Measurements from ENCODE around the gene HJV.

HJV gene

DNA sequence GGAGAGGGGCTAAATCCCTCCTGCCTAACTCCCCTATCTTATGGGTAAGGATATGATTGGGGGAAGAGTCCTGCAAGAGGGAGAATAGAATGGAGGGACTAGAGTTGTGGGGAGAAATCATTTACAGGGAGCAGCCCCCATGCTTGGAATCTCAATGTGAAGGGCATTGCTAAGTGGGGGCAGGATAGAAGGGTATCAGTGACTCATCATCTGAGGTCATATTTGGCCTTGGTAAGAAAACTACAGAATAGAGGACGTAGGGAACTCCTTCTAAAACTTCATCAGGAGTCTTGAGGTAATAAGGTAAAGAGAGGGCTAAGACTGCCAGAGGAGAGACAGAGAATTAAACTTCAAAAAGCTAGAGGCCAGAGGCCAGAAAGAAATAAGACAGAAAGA, 487 bp downstream of the HJV start:
- no peak for DNase-seq

- DNase-seq, result no peak
Measured at GRCh38 chr1:146020058-146021049, 1.2 kb downstream of the HJV start.

GRCh38 chr1:146019231-146020057, 2.1 kb downstream of the HJV start:
- DNase-seq, result no peak

GRCh38 chr1:146016891-146017290, 4.6 kb downstream of the HJV start:
- DNase-seq, result peak; percentile 58

DNA sequence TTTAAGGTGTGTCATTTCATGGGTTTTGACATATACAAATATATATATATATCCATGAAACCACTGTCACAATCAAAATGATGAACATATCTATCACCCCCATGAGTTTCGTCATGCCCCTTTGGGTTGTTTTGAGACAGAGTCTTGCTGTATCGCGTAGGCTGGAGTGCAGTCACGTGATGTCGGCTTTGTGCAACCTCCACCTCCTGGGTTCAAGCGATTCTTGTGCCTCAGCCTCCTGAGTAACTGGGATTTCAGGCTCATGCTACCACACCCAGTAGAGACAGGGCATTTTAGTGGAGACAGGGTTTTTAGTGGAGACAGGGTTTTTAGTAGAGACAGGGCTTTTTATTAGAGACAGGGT, 8.0 kb downstream of the HJV start:
- DNase-seq, result no peak

DNA sequence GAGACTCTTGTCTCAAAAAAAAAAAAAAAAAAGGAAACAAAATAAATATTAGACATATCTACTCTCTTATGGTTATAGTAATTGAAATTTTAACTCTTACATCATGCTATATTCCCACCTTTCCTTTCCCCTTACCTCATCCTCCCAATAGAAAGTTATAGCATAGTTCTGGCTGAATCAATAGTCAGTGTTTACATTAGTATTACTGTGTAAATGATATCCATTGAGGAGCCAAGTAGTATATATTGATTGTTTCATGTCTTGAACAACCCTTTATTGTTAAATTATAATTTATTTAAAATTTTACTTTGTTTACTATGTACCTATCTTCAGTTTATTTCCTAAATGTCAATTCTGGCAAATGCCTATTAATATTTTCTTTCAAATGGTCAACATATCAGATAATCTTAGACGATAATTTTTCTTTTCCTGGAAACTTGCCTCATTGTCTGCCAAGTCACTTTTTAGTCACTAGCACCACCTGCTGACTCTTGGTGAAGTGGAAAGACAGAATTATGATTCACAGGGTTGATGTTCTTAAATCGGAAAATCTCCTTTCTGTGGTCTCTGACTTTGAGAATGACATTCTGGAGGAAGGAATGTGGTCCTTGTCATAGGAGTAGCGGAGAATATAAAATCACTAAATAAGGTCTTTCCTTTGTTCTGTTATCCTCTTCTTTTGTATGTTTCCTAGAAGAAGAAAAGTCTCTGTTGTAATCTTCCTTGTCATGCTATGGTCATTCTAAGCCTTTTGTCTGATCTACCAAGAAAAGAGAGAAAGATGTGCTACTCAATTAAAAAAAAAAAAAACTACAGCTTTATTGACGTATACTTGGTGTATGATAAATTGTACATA, 8.6 kb downstream of the HJV start:
- peak; percentile 87 for DNase-seq

DNA sequence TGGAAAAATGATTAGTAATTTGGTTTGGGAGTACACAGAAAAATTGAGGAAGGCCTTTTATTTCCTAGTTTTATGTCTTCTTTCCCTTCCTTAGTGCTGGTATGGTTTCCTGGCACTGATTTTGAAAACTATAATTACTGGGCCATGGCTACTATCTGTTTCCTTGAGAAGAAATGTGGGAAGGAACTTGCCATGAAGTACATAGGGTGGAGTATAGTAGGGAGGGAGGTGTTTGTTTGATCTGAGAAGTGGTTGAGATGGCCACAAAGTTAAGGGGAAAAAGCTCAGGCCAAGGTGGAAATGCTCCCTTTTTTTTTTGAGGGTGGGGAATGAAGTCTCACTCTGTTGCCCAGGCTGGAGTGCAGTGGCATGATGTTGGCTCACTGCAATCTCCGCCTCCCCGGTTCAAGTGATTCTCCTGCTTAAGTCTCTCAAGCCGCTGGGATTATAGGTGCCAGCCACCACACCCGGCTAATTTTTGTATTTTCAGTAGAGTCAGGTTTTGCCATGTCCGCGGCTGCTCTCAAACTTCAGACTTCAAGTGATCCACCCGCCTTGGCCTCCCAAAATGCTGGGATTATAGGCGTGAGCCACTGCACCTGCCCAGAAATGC, 11.3 kb downstream of the HJV start:
- DNase-seq, result no peak

GRCh38 chr1:146007489-146008133, 13.9 kb downstream of the HJV start:
- no peak for DNase-seq

DNA sequence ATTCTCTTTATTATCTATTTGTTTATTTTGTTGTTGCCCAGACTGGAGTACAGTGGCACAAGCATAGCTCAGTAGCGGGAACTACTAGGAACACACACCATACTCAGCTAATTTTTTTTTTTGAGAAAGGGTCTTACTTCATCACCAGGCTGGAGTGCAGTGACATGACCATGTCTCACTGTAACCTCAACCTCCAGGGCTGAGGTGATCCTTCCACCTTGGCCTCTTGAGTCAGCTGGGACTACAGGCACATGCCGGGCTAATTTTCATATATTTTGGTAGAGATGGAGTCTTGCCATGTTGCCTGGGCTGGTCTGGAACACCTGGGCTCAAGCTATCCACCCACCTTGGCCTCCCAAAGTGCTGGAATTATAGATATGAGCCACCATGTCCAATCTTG, 19.8 kb downstream of the HJV start:
- DNase-seq, result no peak

- DNase-seq, result no peak
Measured at GRCh38 chr1:145999321-146000024, 22.1 kb downstream of the HJV start.

GRCh38 chr1:145997718-145998023, 23.9 kb downstream of the HJV start:
- no peak for DNase-seq

DNA sequence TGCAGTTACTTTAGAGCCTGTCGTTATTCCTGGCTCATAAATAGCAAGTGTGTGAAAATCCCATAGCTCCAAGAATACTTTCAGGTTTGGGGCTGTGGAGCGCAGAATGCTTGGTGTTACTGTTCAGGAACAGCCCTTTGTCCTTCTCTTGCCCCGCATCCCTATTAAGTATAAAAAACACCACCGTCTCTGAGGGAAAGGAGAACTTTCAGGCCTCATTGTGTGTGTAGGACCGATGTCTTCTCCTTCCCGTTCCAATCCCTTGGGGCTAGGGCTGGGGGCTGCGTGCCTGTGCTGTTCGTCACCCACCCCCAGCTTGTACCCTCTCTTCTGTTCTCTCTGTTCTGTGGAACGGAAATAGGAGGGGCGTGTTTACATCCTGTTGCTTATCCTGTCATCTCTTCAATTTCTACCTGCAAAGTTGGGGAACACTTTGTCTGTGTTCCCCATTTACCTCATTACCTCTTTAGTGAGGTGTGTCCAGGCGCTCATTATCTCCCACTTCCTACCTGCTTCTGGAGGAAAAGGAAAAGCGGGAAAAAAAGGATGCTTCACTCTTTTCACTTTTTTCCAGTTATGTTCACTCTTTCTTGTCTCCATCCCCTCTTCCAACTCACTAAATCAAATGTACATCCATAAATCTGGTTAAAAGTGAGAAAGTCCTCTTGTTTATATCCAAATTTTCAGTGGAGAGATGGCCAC, 24.4 kb downstream of the HJV start:
- DNase-seq, result peak; percentile 39

- peak; percentile 98 for DNase-seq
Measured at GRCh38 chr1:145996433-145997015, 25.0 kb downstream of the HJV start, which contains the start of gene TXNIP. Gene TXNIP (minus strand): TSS chr1:145996579. CDS start chr1:145996266, 313 bp downstream.

DNA sequence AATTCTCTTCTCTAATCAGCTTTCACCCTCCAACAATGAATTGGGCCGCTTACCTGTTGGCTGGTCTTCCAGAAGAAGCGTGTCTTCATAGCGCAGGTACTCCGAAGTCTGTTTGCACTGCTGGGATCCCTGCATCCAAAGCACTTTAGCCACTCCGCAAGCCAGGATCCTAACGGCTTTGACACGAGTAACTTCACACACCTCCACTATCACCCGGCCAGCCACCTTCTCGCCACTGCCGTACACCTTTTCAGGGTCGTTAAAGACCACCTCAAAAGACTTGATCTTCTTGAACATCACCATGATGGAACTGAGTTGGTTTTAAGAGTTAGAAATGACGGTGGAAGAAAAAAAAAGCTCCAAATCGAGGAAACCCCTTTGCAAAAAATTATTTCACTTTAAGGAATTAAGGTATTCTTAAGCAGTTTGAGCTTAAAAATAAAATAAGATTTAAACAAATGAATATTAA, 25.5 kb downstream of the HJV start:
- no peak for DNase-seq

GRCh38 chr1:145995148-145995881, 26.2 kb downstream of the HJV start:
- no peak for DNase-seq

- no peak for DNase-seq
Measured at GRCh38 chr1:145994391-145995120, 27.0 kb downstream of the HJV start.

DNA sequence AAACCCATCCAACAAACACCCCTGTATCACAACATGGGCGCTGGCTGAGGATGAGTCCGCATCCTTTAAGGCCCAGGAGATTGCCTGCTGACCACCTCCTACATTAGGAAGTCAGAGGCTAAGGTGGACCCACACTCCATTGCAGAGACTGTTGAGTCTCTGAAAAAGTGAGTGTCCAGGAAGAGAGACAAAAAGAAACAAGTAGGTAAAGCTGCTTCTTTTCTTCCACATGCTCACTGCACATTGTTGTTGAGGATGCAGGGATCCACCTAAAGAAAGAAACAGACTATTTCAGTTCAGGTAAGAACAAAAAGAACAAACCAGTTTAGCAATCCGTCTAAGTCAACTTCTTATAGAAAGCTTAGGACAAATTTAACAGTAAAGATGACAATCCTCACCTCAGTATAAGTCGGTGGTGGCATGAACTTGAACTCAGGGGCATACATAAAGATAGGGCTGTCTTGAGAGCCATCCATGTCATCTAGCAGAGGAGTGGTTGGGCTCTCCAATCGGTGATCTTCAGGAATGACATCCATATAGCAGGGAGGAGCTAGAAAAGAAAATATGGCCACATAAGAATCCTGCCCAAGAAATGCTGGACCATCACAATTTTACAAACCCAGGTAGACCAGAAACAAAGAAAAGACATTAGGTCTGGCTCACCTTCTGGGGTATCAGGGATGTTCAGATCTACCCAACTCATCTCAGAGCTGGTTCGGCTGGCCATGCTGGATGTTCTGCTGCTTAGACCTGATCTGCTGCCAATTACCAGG, 27.7 kb downstream of the HJV start:
- DNase-seq, result no peak

Data from fibroblast of skin of right quadriceps (primary cell).